ENCODE data around the gene MARK4.
"Not testable (repeated sequence)": the region's sequence is repeated elsewhere in the genome, so short reads cannot be mapped to it uniquely, and the experiment has no call there.

Gene MARK4

DNA sequence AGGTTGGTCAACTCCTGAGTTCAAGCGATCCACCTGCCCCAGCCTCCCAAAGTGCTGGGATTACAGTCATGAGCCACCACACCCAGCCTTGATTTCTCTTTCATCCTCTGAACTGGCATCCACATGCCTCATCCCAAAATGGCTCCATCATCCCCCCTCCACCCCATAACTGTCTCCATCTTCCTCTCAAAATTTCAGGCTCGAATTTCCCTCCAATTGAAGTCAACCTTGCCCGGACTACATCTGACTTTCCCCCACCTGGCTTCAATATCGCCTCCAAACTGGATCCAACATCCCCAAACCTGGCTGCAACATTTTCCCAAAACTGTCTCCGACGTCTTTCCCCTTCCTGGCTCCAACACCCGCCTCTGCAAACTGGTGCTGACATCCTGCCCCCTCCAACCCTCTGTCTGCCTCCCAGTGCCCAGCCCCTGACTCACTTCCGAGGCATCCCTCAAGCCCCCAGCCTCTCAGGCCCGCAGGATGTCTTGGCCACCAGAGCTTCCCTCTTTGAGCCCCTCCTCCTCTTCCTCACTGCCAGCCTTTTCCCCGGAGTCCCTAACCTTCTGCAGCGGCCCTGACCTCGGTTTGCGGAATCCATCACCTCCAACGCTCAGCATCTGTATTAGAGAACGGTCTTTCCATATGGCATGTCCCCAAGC, 6.8 kb upstream of the MARK4 start:
- no peak for DNase-seq

DNA sequence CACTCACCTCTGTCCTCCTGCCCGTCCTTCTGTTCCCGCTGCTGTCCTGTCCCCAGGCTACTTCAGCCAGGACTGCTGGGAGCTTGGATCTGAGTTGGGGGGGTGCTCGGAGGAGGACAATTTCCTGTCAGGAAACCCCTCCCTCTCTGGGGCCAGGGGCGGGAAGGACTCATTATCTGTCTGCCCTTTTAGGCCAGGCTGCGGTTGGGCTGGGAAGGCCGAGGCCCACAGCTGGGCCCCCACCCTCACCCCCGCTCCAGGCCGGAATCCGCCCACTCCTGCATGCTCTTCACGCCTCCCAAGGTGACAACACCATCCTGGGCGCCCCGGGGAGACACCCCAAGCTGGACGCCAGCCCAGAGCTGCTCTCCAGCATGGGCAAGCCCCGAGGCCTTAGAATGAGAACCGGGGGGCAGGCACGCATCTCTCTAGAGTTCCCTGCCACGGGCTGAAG, 5.7 kb upstream of the MARK4 start, which contains the start of gene EXOC3L2:
Gene EXOC3L2, minus strand, starts transcription at position 74 of the 454 bp plus-strand sequence. CDS start 6,362 bp downstream, outside the sequence.
- DNase-seq = no peak

DNA sequence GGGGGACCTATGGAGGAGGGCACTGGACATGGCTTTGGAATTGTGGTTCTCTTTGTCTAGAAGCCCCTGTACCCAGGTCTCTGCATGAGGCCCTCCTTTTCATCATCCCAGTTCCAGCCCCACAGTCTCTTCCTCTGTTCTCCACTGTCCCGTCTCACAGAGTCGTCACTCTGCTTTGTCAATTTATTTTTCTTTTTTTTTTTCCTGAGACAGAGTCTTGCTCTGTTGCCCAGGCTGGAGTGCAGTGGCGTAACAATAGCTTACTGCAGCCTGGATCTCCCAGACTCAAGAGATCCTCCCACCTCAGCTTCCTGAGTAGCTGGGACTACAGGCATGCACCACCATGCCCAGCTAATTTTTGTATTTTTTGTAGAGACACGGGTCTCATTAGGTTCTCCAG, 5.2 kb upstream of the MARK4 start:
- no peak for DNase-seq

DNA sequence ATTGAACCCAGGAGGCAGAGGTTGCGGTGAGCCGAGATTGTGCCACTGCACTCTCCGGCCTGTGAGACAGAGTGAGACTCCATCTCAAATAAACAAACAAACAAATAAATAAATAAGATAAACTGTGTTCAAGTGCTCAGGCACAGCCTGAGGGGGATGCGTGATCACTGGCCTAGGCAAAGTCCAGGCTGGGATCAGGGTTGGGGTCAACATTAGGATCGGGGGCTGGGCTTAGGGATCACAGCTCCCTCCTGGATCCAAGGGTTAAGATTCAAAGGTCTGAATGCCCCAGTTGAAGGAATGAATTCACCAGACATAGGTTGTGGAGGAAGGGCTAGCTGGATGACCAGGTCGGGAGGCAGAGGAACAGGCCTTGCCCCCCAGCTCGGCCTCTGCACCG, 3.9 kb upstream of the MARK4 start:
- DNase-seq = no peak

DNA sequence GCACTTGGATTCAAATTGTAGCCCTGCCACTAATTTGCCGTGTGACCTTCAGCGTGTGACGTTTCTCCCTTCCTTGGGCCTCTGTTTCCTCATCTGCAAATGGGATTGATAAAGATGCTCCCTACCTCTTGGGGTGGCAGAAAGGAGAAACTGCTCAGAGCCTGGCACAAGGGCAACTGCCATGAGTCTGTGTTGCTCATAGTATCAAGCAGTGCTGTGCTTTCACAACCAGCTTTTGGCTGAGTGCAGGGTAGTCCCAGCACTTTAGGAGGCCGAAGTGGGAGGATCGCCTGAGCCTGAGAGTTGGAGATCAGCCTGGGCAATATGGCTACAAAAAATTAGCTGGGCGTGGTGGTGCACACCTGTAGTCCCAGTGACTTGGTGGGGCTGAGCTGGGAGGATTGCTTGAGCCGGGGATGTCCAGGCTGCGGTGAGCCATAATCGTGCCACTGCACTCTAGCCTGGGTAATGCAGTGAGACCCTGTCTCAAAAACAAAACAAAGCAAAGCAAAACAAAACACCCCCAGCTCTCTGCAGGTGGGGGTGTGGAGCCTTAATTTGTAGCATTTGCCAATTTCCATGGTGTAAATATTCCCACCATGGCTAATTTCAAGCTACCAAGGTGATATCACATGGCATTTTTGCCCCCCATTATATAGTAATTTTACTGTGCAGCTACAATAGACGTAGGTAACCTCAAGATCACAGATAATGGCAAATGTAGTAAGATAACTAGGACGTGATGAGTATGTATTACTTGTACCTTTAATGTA, 1.6 kb upstream of the MARK4 start:
- no peak for DNase-seq

DNA sequence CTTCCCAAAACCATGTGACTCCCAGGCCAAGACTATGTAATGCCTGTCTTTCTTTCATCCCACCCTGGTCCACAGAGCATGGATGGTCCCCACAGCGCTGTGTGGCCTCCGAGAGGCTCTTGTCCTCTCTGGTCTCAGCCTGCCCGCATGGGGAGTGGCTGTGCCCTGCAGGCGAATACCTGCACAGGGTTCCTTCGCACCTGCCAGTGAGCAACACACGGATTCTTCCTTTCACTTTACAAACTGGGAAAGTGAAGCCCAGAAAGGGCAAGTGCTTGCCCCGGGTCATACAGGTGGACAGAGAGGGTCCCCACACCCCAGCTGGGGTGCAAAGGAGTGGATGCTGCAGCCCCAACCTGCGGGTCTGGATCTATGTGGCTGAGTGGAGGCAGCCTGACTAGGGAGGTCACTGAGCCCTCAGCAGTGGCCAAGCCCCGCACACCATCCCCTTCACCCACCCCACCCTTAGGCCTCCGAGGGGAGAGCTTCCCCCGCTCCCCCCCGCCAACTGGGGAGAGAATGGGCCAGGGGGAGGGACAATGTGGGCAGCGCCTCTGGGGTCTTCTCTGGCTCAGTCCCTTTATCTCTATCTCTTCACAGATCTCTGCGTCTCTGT, 747 bp upstream of the MARK4 start:
- no peak for DNase-seq

DNA sequence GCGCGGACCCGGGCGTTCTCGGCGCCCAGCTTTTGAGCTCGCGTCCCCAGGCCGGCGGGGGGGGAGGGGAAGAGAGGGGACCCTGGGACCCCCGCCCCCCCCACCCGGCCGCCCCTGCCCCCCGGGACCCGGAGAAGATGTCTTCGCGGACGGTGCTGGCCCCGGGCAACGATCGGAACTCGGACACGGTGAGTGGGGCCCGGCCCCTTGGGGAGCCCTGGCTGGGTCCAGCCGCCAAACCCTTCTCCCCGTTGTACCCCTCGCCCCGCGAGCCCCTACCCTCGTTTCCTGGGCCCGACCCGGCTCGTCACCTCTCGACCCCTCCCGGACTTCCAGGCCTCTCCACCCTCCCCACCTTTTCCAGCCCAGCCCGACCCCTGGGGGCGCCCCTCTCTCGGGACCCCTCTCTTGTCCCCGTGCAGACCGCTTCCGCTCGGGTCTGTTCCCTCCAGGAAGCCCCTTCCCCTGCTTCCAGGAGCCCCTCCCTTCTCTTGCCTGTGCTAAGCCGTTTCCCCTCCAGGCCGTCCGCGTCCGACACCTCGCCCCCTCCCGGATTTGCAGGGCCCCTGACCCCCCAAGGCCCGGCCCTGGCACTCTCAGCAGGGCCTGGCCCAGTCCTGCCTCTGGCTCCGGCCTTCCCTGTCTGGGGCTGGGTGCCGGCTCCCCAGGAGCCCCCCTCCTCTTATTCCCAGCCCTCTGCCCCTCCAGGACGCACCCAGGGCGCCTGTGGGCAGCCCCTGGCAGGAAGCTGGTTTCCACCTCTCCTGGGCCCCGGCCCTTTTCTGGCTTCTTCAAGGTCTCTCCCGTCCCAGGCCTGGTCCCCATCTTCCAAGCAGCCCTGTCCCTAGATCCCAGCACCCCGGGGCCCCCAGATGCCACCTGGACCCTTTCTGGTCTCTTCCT, 632 bp downstream of the MARK4 start:
- no peak for DNase-seq

DNA sequence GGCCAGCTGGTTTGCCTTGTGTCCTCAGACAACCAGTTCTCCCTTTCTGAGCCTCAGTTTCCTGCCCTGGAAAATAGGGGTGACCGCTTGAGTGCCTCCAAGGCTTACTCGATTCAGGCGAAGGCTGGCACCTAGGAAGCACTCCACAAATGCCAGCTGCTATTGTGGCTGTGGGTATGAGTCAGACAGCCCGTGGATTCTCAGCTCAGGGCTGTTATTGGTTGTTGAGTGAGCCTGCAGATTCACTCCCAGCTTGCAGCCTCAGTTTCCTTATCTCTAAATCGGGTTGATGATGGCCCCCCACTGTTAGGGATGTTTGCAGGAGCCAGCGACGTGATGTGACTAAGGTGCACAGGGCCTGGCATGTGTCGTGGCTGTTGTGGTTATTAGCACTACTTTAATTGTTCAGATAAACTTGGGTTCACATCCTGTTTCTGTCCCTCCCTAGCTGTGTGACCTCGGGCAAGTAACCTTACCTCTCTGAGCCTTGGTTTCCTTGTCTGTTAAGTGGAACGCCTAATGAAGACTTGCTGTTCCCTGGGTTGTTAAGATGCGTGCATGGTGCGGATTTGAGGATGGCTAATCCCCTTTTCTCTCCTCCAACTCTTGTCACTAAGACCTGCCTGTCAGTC, 2.4 kb downstream of the MARK4 start:
- DNase-seq = peak; percentile 17

DNA sequence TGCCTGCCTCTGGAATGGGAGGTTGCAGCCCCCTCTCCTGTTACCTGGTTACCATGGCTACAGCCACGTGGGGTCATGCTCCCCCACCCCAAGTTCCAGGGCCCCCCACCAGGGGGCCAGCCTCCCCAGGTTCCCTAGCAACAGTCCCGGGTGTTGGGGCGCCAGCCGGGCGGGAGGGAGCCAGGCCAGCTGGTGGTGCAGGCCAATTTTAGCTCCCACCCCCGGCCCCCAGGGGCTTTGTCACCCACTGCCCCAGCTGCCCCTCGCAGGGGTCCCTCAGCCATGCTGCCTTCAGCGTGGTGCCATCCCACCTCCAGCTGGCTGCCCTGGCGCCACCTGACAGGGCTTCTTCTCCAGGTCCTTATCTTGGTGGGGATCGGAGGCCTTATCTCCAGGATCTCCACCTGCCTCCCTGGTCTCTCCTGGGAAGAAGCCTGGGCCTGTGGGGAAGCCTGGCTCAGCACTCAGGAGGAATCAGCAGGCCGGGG, 3.0 kb downstream of the MARK4 start:
- DNase-seq = peak; percentile 77

DNA sequence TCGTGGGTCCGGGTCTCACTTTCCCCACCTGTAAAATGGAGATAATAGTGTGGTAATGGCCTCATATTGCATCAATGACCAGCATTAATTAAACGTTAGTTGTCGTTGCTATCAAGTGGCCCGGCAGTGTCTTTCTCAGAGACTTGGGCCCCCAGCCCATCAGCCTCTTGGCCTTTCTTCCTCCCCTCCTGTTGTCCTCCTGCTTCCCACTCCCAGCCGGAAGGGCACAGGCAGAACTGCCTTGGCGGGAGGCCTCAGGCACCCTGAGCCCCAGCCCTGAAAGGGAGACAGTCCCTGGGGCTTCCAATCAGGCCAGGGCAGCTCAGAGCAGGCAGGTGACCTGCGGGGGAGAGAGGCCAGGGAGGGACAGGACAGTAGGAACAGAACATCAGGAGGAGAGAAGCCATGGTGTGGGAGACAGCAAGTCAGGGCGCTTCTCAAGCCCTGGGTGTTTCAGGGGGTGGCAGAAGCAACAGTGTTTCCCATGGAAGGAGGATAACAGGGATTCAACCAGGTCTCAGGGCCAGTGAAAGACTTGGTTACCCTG, 4.6 kb downstream of the MARK4 start:
- DNase-seq = no peak

DNA sequence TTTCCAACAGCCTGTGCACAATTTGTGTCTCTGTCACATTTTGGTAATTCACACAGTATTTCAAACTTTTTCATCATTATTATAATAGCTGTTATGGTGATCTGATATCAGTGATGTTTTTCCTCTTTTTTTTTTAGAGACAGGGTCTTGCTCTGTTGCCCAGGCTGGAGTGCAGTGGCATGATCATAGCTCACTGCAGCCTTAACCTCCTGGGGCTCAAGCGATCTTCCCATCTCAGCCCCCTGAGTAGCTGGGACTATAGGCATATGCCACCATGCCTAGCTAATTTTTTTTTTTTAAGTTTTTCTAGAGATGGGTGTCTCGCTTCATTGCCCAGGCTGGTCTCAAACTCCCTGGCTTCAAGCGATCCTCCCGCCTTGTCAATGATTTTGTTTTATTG, 5.8 kb downstream of the MARK4 start:
- no peak for DNase-seq

DNA sequence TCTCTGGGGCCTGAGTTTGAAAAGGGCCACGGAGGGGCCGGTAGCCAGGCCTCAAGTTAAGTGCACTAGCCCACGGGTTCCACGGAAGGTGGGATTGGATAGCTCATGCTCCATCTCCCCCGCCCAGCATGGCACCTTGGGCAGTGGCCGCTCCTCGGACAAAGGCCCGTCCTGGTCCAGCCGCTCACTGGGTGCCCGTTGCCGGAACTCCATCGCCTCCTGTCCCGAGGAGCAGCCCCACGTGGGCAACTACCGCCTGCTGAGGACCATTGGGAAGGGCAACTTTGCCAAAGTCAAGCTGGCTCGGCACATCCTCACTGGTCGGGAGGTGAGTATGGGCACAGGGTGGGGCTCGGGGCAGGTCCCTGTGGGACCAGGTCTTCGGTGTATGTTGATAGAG, 7.8 kb downstream of the MARK4 start:
- no peak for DNase-seq

DNA sequence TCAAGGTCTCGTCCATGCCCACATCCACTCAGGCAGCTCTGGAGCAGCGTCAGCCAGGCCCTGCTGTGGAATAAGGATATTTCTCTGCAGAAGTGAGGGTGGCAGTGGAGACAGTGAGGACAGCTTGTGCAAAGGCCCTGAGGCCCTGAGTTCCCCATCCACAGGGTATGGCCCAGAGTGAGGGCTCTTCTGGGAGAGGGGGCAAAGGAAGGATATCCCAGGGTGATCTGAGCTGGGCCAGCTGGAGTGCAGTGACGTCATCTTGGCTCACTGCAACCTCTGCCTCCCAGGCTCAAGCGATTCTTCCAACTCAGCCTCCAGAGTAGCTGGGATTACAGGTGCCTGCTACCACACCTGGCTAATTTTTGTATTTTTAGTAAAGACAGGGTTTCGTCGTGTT, 11.5 kb downstream of the MARK4 start:
- DNase-seq = no peak

DNA sequence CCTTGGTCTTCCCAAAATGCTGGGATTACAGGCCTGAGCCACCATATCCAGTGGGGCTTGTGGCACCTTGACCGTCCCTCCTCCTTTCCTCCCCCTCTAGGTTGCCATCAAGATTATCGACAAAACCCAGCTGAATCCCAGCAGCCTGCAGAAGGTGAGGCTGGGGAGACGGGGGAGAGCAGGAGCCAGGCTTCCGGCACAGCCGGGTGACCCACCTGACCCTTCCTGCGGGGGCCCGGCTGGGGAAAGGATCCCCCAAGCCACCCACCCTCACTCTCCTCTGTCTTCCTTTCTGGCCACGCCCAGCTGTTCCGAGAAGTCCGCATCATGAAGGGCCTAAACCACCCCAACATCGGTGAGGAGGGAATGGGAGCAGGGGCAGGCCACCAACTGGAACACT, 11.9 kb downstream of the MARK4 start:
- no peak for DNase-seq

DNA sequence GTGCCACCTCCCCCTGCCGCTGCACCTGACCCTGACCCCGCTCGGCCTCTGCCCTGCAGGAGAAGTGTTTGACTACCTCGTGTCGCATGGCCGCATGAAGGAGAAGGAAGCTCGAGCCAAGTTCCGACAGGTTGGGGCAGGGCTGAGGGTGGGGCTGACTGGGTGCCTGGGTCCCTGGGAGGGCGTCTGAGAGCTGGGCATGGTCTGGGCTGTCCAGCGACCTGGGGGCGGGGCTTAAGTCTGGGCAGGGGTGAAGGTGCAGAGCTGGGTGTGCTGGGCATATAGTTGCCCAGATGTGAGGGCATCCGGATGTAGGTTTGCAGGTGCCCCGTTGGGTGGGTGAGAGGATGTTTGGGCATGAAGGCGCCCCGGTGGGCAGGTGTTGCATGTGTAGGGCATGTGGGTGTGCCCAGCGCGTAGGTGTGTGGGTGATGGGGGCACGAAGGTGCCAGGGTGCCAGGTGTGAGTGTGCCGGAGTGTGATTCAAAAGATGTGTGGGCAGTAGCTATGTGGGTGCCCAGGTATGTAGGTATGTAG, 13.8 kb downstream of the MARK4 start:
- DNase-seq = no peak

DNA sequence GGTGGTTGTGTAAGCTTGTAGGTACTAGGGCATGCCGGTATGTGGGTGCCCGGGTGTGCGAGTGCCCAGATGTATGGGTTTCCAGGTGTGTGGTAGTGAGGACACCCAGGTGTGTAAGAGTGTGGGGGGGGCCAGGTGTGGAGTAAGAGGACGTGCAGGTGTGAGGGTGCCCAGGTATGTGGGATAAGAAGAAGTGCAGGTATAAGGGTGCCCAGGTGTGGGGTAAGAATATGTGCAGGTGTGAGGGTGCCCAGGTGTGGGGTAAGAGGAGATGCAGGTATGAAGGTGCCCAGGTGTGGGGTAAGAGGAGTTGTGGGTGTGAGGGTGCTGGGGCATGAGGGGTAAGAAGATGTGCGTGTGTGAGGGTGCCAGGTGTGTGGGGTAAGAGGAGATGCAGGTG, 14.3 kb downstream of the MARK4 start:
- DNase-seq = no peak

DNA sequence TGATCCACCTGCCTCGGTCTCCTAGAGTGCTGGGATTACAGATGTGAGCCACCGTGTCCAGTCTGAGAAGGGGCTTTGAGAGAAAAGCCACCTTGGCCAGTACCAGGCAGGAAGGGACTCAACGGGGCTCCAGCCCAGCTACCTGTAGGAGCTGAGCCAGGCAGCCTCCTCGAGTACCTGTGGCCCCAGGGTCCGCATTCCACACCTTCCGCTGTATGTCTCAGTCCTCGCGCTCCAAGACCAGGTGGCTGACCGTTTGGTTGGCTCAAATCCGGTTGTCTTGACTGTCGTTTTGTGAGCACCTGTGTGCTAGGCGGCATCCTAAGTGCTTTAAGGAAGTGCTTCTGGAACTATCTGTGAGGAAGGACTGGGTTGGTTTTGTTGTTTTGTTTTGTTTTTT, 16.2 kb downstream of the MARK4 start:
- no peak for DNase-seq

DNA sequence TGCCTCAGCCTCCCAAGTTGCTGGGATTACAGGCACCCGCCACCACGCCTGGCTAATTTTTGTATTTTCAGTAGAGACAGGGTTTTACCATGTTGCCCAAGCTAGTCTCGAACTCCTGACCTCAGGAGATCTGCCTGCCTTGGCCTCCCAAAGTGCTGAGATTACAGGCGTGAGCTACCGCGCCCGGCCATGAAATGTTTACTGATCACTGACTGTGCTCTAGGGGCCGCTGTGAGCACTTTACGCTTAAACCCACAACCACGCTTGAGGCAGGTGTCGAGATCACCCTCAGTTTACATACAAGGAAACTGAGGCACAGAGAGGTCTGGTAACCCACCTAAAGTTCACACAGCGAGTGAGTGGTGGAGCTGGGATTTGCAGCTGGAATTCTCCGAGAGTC, 18.9 kb downstream of the MARK4 start:
- not testable (repeated sequence) for DNase-seq

DNA sequence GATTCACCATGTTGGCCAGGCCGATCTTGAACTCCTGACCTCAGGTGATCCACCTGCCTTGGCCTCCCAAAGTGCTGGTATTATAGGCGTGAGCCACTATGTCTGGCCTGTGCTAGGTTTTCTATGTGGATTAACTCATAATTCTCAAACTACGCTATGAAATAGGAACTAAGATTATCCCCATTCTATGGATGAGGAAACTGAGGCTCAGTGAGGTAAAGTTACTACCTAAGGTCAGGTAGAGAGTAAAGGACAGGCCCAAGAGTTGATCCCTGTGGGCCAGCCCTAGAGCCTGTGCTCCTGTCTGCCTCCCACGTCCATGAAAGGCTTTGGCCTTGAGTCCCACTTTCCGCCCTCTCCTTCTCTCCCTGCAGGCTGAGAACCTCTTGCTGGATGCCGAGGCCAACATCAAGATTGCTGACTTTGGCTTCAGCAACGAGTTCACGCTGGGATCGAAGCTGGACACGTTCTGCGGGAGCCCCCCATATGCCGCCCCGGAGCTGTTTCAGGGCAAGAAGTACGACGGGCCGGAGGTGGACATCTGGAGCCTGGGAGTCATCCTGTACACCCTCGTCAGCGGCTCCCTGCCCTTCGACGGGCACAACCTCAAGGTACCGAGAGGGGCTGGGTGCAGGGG, 20.1 kb downstream of the MARK4 start:
- no peak for DNase-seq

DNA sequence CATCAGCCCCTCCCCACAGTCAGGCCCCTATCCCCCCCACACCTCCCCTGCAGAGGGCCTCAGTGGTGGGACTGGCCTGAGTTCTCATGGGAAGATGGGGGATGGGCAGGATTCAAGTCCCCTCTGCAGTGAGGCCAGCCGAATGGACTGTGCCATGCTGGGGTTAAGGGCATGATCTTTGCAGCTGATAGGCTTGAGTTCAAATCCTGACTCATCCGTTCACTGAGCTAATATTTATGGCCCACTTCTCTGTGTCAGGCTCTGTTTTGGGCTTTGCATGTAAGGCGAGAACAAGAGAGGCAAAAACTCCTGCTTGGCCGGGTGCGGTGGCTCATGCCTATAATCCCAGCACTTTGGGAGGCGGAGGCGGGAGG, 20.7 kb downstream of the MARK4 start:
- DNase-seq = no peak

DNA sequence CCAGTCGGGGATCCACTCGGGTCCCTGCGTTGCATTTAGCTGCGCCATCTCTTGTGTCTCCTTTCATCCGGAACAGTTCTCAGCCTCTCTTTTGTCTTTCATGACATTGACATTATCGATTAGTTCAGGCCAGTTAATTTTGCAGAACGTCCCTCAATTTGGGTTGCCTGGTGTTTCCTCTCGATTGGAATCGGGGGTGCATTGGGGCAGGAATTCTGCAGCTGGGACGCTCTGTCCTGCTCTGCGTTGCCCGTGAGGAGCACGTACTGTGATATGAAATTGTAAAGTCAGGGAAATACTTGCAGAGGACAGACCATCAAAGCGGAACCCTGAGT, 22.4 kb downstream of the MARK4 start:
- DNase-seq = no peak

Measured in NCI-H2171 treated with DMSO at 0.1 percent for 48 hours (cell line).